Endothelial cell of umbilical vein (primary cell): ENCODE data around the gene HSPG2.

ENCODE experiments used
- FOS ChIP-seq: IDR thresholded peaks from 2 replicates; pipeline ENCODE4 v1.6.1; 2011; ENCODE audit warnings: mild to moderate bottlenecking, low read length, moderate library complexity, borderline replicate concordance; ENCODE audit not compliant: insufficient read depth
- JUN ChIP-seq: IDR thresholded peaks from 2 replicates; pipeline ENCODE4 v1.6.1; 2011; ENCODE audit warnings: borderline replicate concordance, low read depth; ENCODE audit not compliant: insufficient read length, insufficient read depth
- MAX ChIP-seq: IDR thresholded peaks from 2 replicates; pipeline ENCODE4 v1.6.1; 2011; ENCODE audit not compliant: insufficient read depth, insufficient read length
- MYC ChIP-seq: IDR thresholded peaks from one replicate; pipeline ENCODE4 v1.6.1; 2011; ENCODE audit warnings: mild to moderate bottlenecking, low read depth, low read length
- POLR2A ChIP-seq: IDR thresholded peaks from 2 replicates; pipeline ENCODE4 v1.6.1; 2012; ENCODE audit warnings: low read depth, mild to moderate bottlenecking, control low read depth, low read length
- POLR2AphosphoS5 ChIP-seq: IDR thresholded peaks from 2 replicates; pipeline ENCODE4 v1.6.1; 2012; ENCODE audit warnings: low read depth, mild to moderate bottlenecking, control low read depth, low read length, moderate library complexity; ENCODE audit not compliant: insufficient read depth
- TF ChIP-seq, protein P1 (sequence below), 2 donors: IDR thresholded peaks; 1 replicate in 1 of 2; 2 replicates in 1 of 2; pipeline ENCODE4 v1.5.1; 2011; ENCODE audit warnings: low read length in 2 of 2, mild to moderate bottlenecking in 2 of 2, moderate library complexity in 2 of 2, control low read depth in 1 of 2, inconsistent platforms in 1 of 2, low read depth in 1 of 2; ENCODE audit not compliant: insufficient read depth in 1 of 2; ENCODE audit errors: extremely low read depth in 1 of 2

- TF ChIP-seq, protein P1, sequence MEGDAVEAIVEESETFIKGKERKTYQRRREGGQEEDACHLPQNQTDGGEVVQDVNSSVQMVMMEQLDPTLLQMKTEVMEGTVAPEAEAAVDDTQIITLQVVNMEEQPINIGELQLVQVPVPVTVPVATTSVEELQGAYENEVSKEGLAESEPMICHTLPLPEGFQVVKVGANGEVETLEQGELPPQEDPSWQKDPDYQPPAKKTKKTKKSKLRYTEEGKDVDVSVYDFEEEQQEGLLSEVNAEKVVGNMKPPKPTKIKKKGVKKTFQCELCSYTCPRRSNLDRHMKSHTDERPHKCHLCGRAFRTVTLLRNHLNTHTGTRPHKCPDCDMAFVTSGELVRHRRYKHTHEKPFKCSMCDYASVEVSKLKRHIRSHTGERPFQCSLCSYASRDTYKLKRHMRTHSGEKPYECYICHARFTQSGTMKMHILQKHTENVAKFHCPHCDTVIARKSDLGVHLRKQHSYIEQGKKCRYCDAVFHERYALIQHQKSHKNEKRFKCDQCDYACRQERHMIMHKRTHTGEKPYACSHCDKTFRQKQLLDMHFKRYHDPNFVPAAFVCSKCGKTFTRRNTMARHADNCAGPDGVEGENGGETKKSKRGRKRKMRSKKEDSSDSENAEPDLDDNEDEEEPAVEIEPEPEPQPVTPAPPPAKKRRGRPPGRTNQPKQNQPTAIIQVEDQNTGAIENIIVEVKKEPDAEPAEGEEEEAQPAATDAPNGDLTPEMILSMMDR (IDR thresholded peaks at IDR 0.05; ENCODE audit: extremely low read depth in 1 of 2, insufficient read depth in 1 of 2, low read depth in 1 of 2, low read length in 2 of 2): no peak
- TF ChIP-seq JUN (no peak), MAX (no peak), POLR2AphosphoS5 (no peak), POLR2A (no peak), MYC (no peak), FOS (no peak)
Measured at GRCh38 chr1:21930080-21930571, 7.0 kb downstream of the HSPG2 start.
